ENCODE results near the gene CWC22.

The CWC22 gene

GRCh38 chr2:179990676-179991317 is 16.3 kb downstream of the CWC22 start:
- H3K9ac ChIP-seq (ENCODE audit: low read length) = no peak overlapping the region
- H4K8ac ChIP-seq (ENCODE audit: low read depth, low read length) = no peak overlapping the region
- H2AK5ac ChIP-seq (ENCODE audit: low read length) = no peak overlapping the region
- H2BK120ac ChIP-seq (ENCODE audit: low read depth, low read length) = no peak overlapping the region
- no peak overlapping the region for H3K18ac ChIP-seq (ENCODE audit: low read length)
- peaks cover 5% of the 10 kb centered on the region for H3K79me2 ChIP-seq (ENCODE audit: control insufficient read depth, insufficient read depth, low read length)
- no peak overlapping the region for H2BK5ac ChIP-seq (ENCODE audit: low read length)
- peaks cover 3% of the 10 kb centered on the region for H3K36me3 ChIP-seq (ENCODE audit: control insufficient read depth, insufficient read depth, low read length)
- no peak overlapping the region for H2BK15ac ChIP-seq (replicated peaks; ENCODE audit: low read depth)
- H3K79me1 ChIP-seq (ENCODE audit: low read length) = peaks cover 2% of the 10 kb centered on the region
- H3K4ac ChIP-seq (ENCODE audit: low read depth, low read length) = no peak overlapping the region
- H3K56ac ChIP-seq (ENCODE audit: low read length) = no peak overlapping the region
- H3K4me2 ChIP-seq (ENCODE audit: low read length) = no peak overlapping the region
- no CpG with 5 or more reads among the region's 5 CpGs for WGBS (ENCODE audit: extremely low coverage, insufficient coverage, low lambda C conversion rate)
- H3K27me3 ChIP-seq (ENCODE audit: insufficient read depth, low read length, poor library complexity) = no peaks in the 10 kb centered on the region
- no peaks in the 10 kb centered on the region for H3K4me1 ChIP-seq (ENCODE audit: control insufficient read depth, low read depth, low read length)
- H3K4me3 ChIP-seq (ENCODE audit: low read length) = no peak overlapping the region
- no peak overlapping the region for H4K5ac ChIP-seq (ENCODE audit: low read length)
- DNase-seq = no peak
- no peak overlapping the region for H3K23ac ChIP-seq (ENCODE audit: low read length)
- H3K27ac ChIP-seq (ENCODE audit: low read depth, low read length) = no peak overlapping the region

GRCh38 chr2:179987916-179988315 is 19.2 kb downstream of the CWC22 start:
- Histone ChIP-seq H4K8ac (ENCODE audit: low read depth, low read length) (no peak overlapping the region), H3K9ac (ENCODE audit: low read length) (no peak overlapping the region), H2BK120ac (ENCODE audit: low read depth, low read length) (no peak overlapping the region), H3K23ac (ENCODE audit: low read length) (no peak overlapping the region), H3K4me3 (ENCODE audit: low read length) (no peak overlapping the region), H3K18ac (ENCODE audit: low read length) (no peak overlapping the region), H3K4me2 (ENCODE audit: low read length) (no peak overlapping the region), H3K27ac (ENCODE audit: low read depth, low read length) (no peak overlapping the region), H3K27me3 (ENCODE audit: insufficient read depth, low read length, poor library complexity) (no peaks in the 10 kb centered on the region), H4K5ac (ENCODE audit: low read length) (no peak overlapping the region), H3K4ac (ENCODE audit: low read depth, low read length) (no peak overlapping the region), H3K4me1 (ENCODE audit: control insufficient read depth, low read depth, low read length) (no peaks in the 10 kb centered on the region), H2BK15ac (replicated peaks; ENCODE audit: low read depth) (no peak overlapping the region), H2BK5ac (ENCODE audit: low read length) (no peak overlapping the region), H2AK5ac (ENCODE audit: low read length) (no peak overlapping the region), H3K79me1 (ENCODE audit: low read length) (no peaks in the 10 kb centered on the region), H3K36me3 (ENCODE audit: control insufficient read depth, insufficient read depth, low read length) (peaks cover 3% of the 10 kb centered on the region), H3K79me2 (ENCODE audit: control insufficient read depth, insufficient read depth, low read length) (no peaks in the 10 kb centered on the region), H3K56ac (ENCODE audit: low read length) (no peak overlapping the region)
- DNase-seq = peak; percentile 16
- WGBS (ENCODE audit: extremely low coverage, insufficient coverage, low lambda C conversion rate) = no CpG with 5 or more reads among the region's 1 CpG

GRCh38 chr2:179985163-179985820 is 21.8 kb downstream of the CWC22 start:
- Histone ChIP-seq H2BK5ac (ENCODE audit: low read length) (no peak overlapping the region), H2BK120ac (ENCODE audit: low read depth, low read length) (no peak overlapping the region), H3K79me2 (ENCODE audit: control insufficient read depth, insufficient read depth, low read length) (no peaks in the 10 kb centered on the region), H2BK15ac (replicated peaks; ENCODE audit: low read depth) (no peak overlapping the region), H3K27me3 (ENCODE audit: insufficient read depth, low read length, poor library complexity) (no peaks in the 10 kb centered on the region), H3K4me3 (ENCODE audit: low read length) (no peak overlapping the region), H3K23ac (ENCODE audit: low read length) (no peak overlapping the region), H4K5ac (ENCODE audit: low read length) (no peak overlapping the region), H3K27ac (ENCODE audit: low read depth, low read length) (no peak overlapping the region), H3K4me2 (ENCODE audit: low read length) (no peak overlapping the region), H4K8ac (ENCODE audit: low read depth, low read length) (no peak overlapping the region), H3K36me3 (ENCODE audit: control insufficient read depth, insufficient read depth, low read length) (peaks cover 3% of the 10 kb centered on the region), H3K9ac (ENCODE audit: low read length) (no peak overlapping the region), H3K4me1 (ENCODE audit: control insufficient read depth, low read depth, low read length) (no peaks in the 10 kb centered on the region), H3K79me1 (ENCODE audit: low read length) (no peaks in the 10 kb centered on the region), H3K56ac (ENCODE audit: low read length) (no peak overlapping the region), H3K4ac (ENCODE audit: low read depth, low read length) (no peak overlapping the region), H2AK5ac (ENCODE audit: low read length) (no peak overlapping the region), H3K18ac (ENCODE audit: low read length) (no peak overlapping the region)
- DNase-seq = no peak
- no CpG with 5 or more reads among the region's 5 CpGs for WGBS (ENCODE audit: extremely low coverage, insufficient coverage, low lambda C conversion rate)

GRCh38 chr2:179983250-179983932 is 23.7 kb downstream of the CWC22 start:
- Histone ChIP-seq H3K23ac (ENCODE audit: low read length) (no peak overlapping the region), H3K27me3 (ENCODE audit: insufficient read depth, low read length, poor library complexity) (no peaks in the 10 kb centered on the region), H3K56ac (ENCODE audit: low read length) (no peak overlapping the region), H2BK120ac (ENCODE audit: low read depth, low read length) (no peak overlapping the region), H3K79me1 (ENCODE audit: low read length) (no peaks in the 10 kb centered on the region), H2BK15ac (replicated peaks; ENCODE audit: low read depth) (no peak overlapping the region), H4K8ac (ENCODE audit: low read depth, low read length) (no peak overlapping the region), H3K18ac (ENCODE audit: low read length) (no peak overlapping the region), H3K79me2 (ENCODE audit: control insufficient read depth, insufficient read depth, low read length) (no peaks in the 10 kb centered on the region), H2AK5ac (ENCODE audit: low read length) (no peak overlapping the region), H2BK5ac (ENCODE audit: low read length) (no peak overlapping the region), H3K9ac (ENCODE audit: low read length) (no peak overlapping the region), H3K36me3 (ENCODE audit: control insufficient read depth, insufficient read depth, low read length) (peaks cover 3% of the 10 kb centered on the region), H4K5ac (ENCODE audit: low read length) (no peak overlapping the region), H3K4ac (ENCODE audit: low read depth, low read length) (no peak overlapping the region), H3K4me1 (ENCODE audit: control insufficient read depth, low read depth, low read length) (no peaks in the 10 kb centered on the region), H3K4me3 (ENCODE audit: low read length) (no peak overlapping the region), H3K27ac (ENCODE audit: low read depth, low read length) (no peak overlapping the region), H3K4me2 (ENCODE audit: low read length) (no peak overlapping the region)
- no CpG with 5 or more reads among the region's 1 CpG for WGBS (ENCODE audit: extremely low coverage, insufficient coverage, low lambda C conversion rate)
- no peak for DNase-seq

- no peak for DNase-seq
- Histone ChIP-seq H3K27ac (ENCODE audit: low read depth, low read length) (no peak overlapping the region), H3K9ac (ENCODE audit: low read length) (no peak overlapping the region), H2AK5ac (ENCODE audit: low read length) (no peak overlapping the region), H3K4me2 (ENCODE audit: low read length) (no peak overlapping the region), H3K79me1 (ENCODE audit: low read length) (no peaks in the 10 kb centered on the region), H4K5ac (ENCODE audit: low read length) (no peak overlapping the region), H3K27me3 (ENCODE audit: insufficient read depth, low read length, poor library complexity) (no peaks in the 10 kb centered on the region), H3K79me2 (ENCODE audit: control insufficient read depth, insufficient read depth, low read length) (no peaks in the 10 kb centered on the region), H4K8ac (ENCODE audit: low read depth, low read length) (no peak overlapping the region), H3K4me1 (ENCODE audit: control insufficient read depth, low read depth, low read length) (no peaks in the 10 kb centered on the region), H3K23ac (ENCODE audit: low read length) (no peak overlapping the region), H3K36me3 (ENCODE audit: control insufficient read depth, insufficient read depth, low read length) (peaks cover 3% of the 10 kb centered on the region), H3K56ac (ENCODE audit: low read length) (no peak overlapping the region), H2BK15ac (replicated peaks; ENCODE audit: low read depth) (no peak overlapping the region), H3K18ac (ENCODE audit: low read length) (no peak overlapping the region), H3K4ac (ENCODE audit: low read depth, low read length) (no peak overlapping the region), H3K4me3 (ENCODE audit: low read length) (no peak overlapping the region), H2BK5ac (ENCODE audit: low read length) (no peak overlapping the region), H2BK120ac (ENCODE audit: low read depth, low read length) (no peak overlapping the region)
- WGBS (ENCODE audit: extremely low coverage, insufficient coverage, low lambda C conversion rate) = no CpG with 5 or more reads among the region's 1 CpG
Measured at GRCh38 chr2:179981085-179981484, 26.0 kb downstream of the CWC22 start.
